NCI-H2171 treated with DMSO at 0.1 percent for 48 hours (cell line): ENCODE data around the gene MBLAC1.

Experiments
- DNase-seq: peaks from one replicate; lab custom pipeline; 2025; lab: John Stamatoyannopoulos, UW

MBLAC1 gene

GRCh38 chr7:100126931-100127865 lies at the start of gene MBLAC1:
MBLAC1 (plus strand) TSS chr7:100126967; CDS start chr7:100127396, 429 bp downstream.
- DNase-seq: peak; percentile 94

GRCh38 chr7:100077205-100077604 lies 49.6 kb upstream of the MBLAC1 start:
- DNase-seq: no peak

- DNase-seq: no peak
These were observed 47.7 kb upstream of the MBLAC1 start for GRCh38 chr7:100079024-100079560.

GRCh38 chr7:100080907-100081534 lies 45.7 kb upstream of the MBLAC1 start:
- no peak for DNase-seq

- peak; percentile 98 for DNase-seq
These were observed 45.1 kb upstream of the MBLAC1 start, which contains the start of gene ZNF3 for GRCh38 chr7:100081535-100082102. ZNF3 (minus strand) TSS chr7:100081723; CDS start chr7:100077357, 4,366 bp downstream.

- DNase-seq: no peak
These were observed 43.8 kb upstream of the MBLAC1 start for GRCh38 chr7:100082978-100083377.

GRCh38 chr7:100085515-100085914 lies 41.3 kb upstream of the MBLAC1 start:
- DNase-seq: no peak

GRCh38 chr7:100087055-100087750 lies 39.6 kb upstream of the MBLAC1 start:
- no peak for DNase-seq

- no peak for DNase-seq
These were observed 38.6 kb upstream of the MBLAC1 start for GRCh38 chr7:100088095-100088620.

- DNase-seq: peak; percentile 66
These were observed 37.9 kb upstream of the MBLAC1 start, which contains the start of gene COPS6 for GRCh38 chr7:100088621-100089457. COPS6 (plus strand) TSS chr7:100088969; CDS start chr7:100088991, 22 bp downstream.

GRCh38 chr7:100089458-100090196 lies 37.1 kb upstream of the MBLAC1 start:
- no peak for DNase-seq

- DNase-seq: no peak
These were observed 36.0 kb upstream of the MBLAC1 start for GRCh38 chr7:100090527-100091410.

GRCh38 chr7:100091411-100092181 lies 35.2 kb upstream of the MBLAC1 start:
- DNase-seq: no peak

- no peak for DNase-seq
These were observed 33.7 kb upstream of the MBLAC1 start for GRCh38 chr7:100093054-100093453.

GRCh38 chr7:100093498-100093897 lies 33.3 kb upstream of the MBLAC1 start:
- DNase-seq: no peak

- DNase-seq: no peak
These were observed 32.8 kb upstream of the MBLAC1 start for GRCh38 chr7:100093925-100094486.

- no peak for DNase-seq
These were observed 31.5 kb upstream of the MBLAC1 start for GRCh38 chr7:100095289-100095688.

- DNase-seq: no peak
These were observed 31.1 kb upstream of the MBLAC1 start for GRCh38 chr7:100095704-100096103.
